Measurements from ENCODE around the gene AFAP1. TPM values are rescaled to one million over a fixed set of nuclear protein-coding genes. Genes with fewer than 3 reads are reported as not detected.

The AFAP1 gene
- total RNA-seq, 4 donors from 2014 or later: 14.8 to 28.3 (median 19.4) TPM

- no peak for TF ChIP-seq CTCF (IDR thresholded peaks at IDR 0.05; ENCODE audit: low read depth)
Measured at GRCh38 chr4:7747566-7747965, 192.1 kb downstream of the AFAP1 start.

GRCh38 chr4:7747062-7747385 lies 192.6 kb downstream of the AFAP1 start:
- no peak for TF ChIP-seq CTCF (IDR thresholded peaks at IDR 0.05; ENCODE audit: low read depth)

- TF ChIP-seq CTCF (IDR thresholded peaks at IDR 0.05; ENCODE audit: low read depth): no peak
Measured at GRCh38 chr4:7746351-7747061, 193.2 kb downstream of the AFAP1 start.

GRCh38 chr4:7745301-7745885 lies 194.3 kb downstream of the AFAP1 start:
- no peak for TF ChIP-seq CTCF (IDR thresholded peaks at IDR 0.05; ENCODE audit: low read depth)

GRCh38 chr4:7744142-7744804 lies 195.4 kb downstream of the AFAP1 start:
- TF ChIP-seq CTCF (IDR thresholded peaks at IDR 0.05; ENCODE audit: low read depth): no peak

- TF ChIP-seq CTCF (IDR thresholded peaks at IDR 0.05; ENCODE audit: low read depth): no peak
Measured at GRCh38 chr4:7742807-7743280, 196.8 kb downstream of the AFAP1 start.
